NCI-H2107 treated with DMSO at 0.1 percent for 48 hours (cell line): ENCODE results near the gene MAP1B.

Experiments
- DNase-seq: peaks from one replicate; lab custom pipeline; 2025; ENCODE audit not compliant: unreplicated experiment; lab: John Stamatoyannopoulos, UW

The MAP1B gene

DNA sequence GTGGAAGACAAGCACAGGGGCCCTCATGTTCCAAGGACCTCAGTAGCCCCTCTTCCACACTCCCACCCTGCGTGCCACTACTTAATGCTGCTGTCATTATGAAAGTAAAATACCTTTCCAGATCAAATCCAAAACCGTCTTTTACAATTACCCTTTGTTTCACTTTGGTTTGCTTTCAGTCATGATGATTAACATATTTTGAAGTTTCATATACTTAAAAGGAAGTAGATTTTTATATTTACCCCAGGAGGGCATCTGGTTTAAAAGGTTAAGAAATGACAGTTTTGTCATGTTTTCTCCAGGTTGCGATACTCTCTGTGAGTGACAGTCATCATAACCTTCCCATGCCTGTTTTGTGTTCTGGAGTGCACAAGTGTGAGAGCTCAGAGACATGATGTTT lies 13.5 kb upstream of the MAP1B start:
- no peak for DNase-seq

DNA sequence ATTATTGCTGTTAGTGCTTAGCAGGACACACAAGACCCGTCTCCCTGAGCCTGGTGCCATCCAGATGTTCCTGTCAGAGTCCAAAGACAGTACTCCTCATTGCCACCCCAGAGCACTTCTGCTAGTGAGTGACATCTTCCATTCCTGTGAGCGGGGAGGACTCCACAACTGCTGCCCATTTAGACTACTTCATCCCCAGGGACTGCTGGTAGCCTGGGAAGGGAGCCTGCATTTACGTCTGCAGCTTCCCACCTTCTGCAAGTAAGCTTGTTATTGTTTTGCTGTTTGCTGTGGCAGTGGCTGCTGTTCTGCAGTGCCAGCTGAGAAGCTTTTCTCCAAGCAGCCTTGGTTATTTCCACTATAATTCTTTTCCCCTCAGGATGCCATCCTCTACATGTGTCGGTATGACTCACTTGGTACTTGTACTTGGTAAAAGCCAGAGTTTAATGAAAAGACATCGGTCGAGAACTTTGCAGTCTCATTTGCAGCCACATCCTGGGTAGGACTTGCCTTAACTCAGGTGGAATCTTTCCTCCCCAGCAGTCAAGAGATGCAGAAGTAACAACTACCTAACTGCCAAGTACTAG lies 10.6 kb upstream of the MAP1B start:
- DNase-seq = no peak

DNA sequence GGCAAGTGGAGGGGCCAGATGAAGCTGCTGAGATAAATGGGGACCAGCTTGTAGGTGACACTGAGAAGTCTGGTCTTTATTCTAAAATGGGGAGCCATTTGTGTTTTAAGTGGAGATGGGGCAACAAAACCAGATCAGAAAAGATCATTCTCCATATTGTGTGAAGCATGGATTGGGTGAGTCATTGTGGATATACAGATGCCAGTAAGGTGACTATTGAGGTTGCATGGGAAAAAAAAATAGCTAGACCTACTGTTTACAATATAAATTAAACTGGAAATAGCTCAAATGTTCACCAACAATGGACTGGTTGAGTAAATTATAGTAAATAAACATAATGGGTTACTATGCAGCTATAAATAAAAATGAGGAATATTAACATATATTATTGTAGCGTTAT lies 5.4 kb upstream of the MAP1B start:
- no peak for DNase-seq

DNA sequence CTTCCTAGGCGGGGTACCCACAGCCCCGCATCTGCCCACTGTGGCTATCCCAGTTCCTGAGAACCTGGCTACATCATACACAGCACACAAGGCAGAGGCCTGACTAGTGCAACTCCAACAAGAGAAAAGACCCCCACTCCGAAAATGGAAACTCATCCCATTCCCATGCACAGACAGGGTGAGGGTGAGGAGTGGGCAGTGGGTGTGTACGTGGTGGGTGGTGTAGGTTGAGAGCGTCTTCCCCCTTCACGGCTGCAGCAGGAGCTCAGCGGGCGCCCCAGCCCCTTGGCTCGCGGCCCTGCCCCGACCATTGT lies 501 bp upstream of the MAP1B start:
- DNase-seq = no peak

DNA sequence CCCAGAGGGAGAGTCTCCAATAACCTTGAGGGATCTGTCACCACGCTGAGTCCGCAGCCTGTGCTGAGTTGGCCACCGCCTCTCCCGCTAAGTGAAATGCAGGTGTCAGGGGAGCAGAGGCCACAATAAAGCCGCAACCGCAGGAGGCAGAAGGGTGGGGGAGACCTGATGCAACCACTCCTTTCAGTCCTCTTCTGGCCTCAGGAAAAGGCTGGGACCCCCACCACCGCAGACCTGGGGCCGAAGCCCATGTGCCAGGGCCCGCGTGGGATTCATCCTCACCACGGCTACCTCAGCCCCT lies 576 bp downstream of the MAP1B start:
- peak; percentile 57 for DNase-seq

DNA sequence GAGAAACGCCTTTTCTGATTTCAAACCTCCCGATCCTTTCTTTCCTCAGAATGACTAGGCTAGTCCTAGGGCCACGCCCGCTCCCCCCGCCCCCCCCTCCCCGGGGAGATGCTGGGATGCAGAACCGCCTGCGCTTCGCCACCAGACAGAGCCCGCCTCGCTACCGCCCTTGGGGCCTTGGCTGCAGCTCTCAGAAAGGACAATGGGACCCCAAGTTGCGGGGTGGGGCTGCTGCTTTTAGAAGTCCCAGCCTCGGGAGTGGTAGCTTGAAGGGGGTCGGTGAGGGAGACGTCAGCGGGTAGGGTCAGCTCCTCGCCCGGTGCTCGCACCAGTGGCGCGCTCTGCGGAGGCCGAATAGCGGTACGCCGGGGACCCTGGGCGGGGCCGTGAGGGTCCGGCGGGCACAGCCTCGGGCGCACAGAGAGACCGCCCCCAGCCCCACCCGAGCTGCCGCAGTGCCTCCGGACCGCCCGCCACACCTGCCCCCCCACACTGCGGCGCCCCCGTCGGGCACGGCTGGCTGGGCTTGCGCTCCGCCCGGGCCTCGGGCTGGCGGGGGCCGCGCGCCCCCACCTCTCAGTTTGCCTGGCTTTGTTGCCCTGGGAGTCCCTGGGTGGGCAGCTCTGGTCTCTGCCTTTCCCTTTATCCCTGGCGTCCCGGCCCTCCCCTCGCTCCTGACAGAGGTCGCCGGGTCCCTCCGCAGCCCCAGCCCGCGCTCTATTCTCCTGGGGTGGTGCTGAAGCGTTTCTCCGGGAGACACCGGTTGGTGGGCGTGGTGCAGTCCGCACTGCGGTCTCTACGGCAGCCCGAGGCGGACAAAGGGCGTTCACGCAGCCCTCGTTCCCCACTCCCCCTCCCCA lies 1.2 kb downstream of the MAP1B start:
- DNase-seq = no peak

DNA sequence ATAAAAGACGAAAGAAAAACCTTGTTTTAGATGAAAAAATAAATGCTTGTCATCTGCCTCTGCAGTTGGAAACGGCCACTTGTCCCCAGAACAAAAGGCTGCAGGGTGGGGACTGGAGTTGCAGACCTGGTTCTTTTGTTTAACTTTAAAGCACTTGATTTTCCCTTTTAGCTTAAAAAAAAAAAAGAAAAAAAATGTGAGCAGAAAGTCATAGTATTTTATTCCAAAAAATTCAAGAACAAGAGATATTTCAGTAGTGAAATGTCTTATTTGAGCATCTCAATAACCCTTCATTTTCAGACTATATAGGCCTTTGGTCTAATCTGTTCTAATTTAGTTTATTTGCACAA lies 1.8 kb downstream of the MAP1B start:
- DNase-seq = no peak

DNA sequence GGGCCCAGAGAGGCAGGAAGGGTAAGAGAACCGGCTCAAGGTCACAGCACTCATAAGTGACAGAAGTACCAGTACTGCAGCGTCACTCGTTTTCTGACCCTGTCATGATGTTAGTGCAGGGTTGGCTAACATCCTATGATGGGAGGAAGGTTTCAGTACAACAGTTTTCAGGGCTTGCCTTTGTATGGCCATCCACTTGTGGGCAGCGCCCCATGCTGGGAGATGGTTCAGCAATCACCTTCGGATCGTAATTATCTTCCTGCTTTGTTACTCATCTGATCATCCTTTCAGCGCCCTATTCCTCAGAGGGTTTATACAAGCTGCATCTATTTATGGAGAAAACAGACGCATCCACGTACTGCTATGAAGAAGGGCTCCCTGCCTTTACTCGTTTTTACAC lies 2.4 kb downstream of the MAP1B start:
- no peak for DNase-seq

DNA sequence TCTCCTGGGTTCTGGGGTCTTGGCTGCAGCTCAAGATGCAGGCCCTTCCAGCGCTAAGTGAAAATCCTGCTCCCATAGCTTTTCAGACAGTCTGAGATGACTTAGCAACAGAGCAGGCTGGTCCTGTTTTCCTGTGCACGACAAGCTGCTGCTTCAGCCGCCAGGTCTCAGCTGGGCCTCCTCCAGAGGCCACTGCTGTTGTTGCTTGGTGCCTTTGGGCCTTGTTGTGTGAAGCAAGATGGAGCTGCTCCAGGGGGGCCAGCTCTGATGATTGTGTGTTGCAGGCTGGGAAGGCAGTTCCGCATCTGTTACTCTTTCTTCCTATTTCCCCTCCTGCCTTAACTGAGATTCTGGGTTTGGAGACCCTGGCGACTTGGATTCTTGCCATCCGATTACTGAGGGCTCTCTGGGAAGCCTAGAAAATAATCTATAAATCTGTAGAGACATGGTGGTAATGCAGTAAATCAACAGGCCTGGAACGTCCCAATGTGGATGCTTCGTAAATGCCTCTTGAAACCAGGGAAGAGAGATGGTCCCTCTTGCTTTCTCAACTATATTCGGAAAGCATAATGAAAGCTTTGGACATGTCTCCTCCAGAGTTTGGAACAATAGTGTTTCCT lies 3.2 kb downstream of the MAP1B start:
- DNase-seq = no peak

DNA sequence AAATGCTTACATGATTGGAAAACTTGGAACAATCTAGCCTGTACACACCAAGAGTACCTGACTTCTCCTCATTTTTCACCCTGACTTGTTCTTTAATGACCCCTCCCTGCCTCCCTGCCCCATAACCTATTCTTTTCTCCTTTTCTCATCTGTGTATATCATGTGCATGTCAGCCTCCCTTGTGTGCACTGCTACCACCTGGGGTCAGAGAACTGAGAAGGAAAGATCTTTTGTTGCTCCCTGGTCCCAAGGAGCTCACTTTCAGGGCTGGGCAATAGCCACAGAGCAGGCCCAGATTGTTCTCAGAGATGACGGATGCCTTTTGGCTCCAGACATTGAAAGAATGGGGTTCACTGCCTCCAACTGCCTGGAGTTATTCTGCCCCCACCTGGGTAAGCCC lies 5.1 kb downstream of the MAP1B start:
- DNase-seq = no peak

DNA sequence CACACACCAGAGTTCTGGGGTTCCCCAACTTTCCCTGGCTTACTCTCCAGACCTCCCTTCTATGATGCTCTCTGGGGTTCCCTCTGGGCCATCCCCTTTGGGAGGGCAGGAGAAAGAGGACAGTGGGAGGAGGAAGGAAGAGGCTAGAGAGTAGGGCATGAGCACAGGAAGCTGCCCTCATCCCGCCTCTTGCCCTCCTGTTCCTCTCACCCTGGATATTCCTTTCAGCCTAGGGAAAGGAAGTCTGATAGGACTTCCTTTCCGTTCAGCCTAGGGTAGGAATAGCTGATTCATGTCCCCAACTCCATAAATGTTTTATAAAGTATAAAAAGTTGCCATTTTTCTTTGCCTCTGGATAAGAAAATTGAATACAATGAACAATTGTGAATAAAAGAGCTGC lies 7.4 kb downstream of the MAP1B start:
- DNase-seq = no peak

DNA sequence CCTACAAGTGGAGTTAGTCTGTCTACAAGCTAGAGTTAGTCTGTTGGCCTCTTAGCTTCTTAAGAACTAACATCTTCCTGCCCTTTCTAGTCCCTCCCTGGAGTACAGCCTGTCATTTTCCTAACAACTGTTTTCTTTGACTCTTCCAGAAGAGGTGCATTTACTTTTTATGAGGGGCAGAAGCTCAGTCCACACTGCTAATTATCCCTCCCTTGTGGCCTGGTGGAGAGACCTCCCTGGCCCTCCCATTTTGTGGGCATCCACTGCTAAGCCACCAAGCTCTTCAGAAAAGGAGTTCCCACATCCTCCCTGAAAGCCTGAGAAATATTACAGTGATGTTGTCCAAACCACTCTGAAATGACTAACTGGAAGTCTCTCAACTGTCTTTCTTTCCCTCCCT lies 8.0 kb downstream of the MAP1B start:
- DNase-seq = no peak

DNA sequence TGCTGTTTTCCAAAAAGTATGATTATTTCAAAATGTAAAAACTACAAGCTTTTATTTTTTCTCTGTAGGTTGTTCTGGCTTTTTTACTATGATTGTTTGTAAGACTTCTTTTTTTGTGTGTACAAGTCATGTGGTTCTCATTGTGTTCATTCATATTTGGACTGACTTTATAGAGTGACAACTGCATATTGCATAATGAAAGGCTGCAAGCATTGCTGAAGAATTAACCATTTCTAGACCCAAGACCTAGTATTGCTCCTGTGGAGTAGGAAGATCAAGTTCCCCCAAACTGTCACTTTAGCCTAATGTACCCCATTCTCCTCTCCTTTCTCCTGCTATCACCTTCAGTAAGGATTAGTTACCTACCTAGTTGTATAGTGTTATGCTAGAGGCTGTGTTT lies 10.0 kb downstream of the MAP1B start:
- no peak for DNase-seq

DNA sequence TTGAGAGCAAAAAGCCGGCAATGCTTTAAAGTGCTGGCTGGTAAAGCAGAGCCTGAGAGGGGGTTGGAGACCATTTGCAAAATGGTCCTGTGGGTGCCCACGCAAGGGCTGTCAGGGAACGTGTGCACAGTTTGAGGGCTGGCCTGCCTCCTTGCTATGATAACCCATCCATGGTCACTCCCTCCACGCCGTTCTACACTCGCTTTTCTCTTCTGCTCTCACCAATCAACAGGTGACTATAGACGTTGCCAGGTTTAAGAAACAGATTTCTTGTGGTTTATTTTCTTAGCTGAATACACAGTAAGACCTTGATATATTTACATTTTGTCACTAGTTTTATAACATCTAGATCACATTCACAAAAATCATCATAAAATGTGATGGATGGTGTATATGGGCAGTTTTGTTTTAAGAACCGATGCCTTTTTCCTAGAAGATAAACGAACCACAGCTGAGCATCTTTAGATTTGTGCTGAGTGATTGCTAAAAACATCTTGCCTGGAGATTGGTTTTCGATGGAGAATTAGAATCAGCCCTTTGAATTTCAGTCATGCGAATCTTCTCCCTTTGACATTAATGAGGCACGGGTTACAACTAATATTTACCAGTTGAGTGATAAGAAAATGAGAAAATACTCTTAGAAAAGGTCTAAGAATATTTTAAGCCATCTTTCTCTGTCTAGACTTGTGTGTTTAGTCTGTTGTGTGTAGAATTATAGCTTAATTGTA lies 13.9 kb downstream of the MAP1B start:
- no peak for DNase-seq

DNA sequence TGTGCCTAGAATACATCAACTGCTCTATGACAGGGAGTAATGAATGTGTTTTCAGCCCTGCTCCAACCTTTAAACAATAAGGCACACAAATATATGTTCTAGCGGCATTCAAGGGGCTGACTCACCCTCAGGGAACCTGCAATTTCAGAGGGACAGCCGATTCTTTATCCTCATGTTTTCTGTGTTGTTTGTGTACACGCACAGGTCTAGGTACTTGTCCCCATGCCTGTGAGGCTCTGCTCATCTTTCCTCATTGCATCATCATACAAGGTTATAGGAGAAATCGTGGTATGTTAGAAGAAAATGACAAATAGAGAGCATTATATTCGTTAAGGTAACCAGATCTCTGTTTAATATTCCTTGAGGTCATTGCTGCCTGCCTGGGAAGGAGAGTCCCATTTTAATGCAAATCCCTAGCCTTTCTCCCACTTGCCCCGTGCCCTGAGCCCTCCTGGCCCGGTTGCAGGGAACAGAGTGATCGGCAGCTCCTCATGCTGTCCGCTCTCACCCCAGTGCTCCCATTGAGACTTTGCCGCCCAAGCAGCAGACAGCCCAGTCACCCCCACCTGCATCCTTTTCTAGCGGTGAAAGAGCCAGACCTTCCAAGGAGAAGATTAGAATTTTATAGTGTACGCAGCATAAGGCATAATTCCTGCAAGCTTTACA lies 14.6 kb downstream of the MAP1B start:
- DNase-seq = peak; percentile 36

DNA sequence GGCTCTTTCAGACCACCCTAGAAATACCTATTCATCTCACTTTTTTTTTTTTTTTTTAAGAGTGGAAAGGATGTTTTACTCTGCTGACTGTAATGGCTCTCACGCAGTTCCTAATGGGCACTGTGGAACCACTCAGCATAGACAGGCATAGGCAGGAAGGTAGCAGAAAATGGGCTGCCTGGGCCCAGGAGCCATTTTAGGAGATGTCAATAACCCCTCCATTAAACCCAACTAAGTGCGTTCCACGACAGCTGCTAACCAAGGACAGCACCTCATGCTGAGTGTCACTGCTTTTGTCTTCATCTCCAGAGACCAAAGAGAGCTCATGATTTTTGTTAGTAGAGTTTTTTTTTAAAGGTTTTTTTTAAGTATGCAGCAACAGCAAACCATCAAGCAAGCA lies 15.3 kb downstream of the MAP1B start:
- DNase-seq = peak; percentile 12

DNA sequence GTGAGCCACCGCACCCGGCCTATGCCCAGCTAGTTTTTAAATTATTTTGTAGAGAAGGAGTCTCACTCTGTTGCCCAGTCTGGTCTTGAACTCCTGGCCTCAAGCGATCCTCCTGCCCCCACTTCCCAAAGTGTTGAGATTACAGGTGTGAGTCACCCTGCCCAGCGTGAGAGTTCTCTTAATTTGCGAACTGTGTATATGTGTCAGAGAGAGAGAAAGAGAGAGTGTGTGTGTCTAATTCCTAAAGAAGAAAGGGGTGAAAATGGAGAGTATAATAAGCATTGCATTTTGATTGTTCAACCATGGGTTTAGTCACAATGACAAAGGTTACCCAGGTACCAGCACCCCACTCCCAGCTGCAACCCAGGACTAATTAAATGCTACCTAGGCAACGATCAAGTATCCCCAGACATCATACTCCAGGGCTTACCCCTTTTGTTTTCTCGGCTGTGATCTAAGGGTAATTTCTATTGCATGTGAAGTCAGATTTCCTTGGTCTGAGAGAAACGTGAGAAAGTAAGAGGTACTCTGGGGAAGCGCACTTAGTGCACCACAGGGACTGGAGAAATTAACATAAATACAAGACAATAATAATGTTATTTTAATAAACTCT lies 16.6 kb downstream of the MAP1B start:
- peak; percentile 82 for DNase-seq

DNA sequence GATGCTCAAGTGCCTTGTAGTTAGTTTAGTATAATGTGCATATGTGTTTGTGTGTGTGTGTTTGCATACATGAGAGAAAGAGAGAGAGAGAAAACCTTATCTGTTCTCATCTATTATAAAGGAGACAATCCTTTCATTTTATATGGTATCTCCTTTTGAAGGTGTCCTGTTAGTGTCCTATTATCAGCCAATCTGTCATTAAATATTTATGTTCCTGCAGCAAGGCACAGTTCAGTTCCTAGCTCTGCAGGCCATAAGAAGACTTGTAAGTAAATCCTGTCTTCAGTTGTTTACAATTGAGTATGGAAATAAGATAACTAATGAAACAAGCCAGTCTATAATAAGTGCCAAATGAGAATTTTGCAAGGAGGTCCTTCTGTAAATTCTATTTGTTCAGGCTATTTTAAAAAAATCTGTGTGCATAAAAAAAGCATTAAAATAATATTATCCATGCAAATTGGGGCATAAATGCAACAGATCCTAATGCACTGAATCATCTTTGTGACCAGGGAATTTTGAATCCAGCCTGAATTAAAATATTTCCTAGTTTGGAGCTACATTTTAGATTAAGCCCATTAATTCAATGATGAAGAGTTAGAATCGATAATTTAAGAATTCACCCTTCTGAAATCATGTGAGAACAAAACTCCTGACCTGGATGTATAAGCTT lies 18.1 kb downstream of the MAP1B start:
- no peak for DNase-seq

DNA sequence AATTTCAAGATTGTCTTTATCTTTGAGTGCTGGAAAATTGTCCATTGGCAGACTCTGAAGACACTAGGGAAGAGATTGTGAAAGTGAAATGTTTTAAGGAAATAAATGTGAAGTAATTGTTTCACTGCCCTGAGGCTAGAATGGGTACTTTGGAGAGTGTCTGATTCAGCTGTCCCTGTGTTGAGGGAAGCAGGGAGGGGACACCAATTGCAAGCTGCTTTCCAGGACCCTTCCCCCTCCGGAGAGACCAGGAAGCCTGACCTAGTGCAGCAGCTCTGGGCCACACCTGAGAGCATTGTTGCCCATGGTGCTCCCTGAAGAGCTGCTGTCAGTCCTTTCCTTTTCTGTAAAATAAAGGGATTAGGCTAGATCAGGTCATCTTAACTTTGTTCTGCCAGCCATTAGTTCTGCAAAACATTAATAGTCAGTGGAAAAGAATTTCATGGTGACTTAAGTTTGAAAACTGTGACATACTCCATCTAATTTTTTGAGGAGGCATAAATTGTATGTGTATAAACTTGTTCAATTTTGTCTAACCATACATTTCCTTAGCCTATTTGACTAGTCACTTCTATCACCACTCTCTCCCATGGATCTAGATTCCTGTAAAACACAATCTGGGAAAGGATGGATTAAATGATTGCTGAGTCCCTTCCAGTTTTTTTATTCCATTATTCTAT lies 18.8 kb downstream of the MAP1B start:
- no peak for DNase-seq

DNA sequence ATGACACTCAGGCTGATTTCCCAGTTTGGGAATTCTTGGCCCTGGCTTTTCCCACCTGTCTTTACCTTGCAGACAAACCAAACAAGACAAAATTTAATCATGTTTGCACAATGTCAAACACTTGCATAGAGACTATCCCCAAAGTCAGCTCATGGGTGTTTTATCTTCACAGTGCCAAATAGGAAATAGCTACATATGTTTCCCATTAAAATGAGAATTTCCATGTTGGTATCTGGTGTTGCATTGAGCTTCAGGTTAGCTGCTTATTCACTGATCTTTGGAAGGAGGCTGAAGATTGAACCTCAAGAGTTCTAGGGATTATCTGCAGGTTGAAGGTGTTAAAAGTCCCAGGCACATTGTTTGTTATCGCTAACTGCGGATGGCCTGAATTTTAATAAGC lies 19.5 kb downstream of the MAP1B start:
- no peak for DNase-seq
